WTC11 (cell line): ENCODE measurements around the gene CARHSP1. TPM values are rescaled to one million over a fixed set of nuclear protein-coding genes. Genes with fewer than 3 reads are reported as not detected.
"Not testable (repeated sequence)": the region's sequence is repeated elsewhere in the genome, so short reads cannot be mapped to it uniquely, and the experiment has no call there.

Source experiments
- ATAC-seq: fragments of 200-7000 bp; cut with Tn5 transposase; 2 replicates; pipeline ENCODE4 v1.10.0; 2021; ENCODE audit warnings: mild to moderate bottlenecking, moderate library complexity
- CTCF ChIA-PET: fragments of 300-600 bp; sonication (Branson Sonifier 250); formaldehyde crosslinking; loops from one replicate; lab custom pipeline; 2021; ENCODE audit warnings: antibody characterized with exemption; lab: Charles Lee
- POLR2A ChIA-PET: fragments of 350-600 bp; sonication (Branson Sonifier 250); formaldehyde crosslinking; loops from one replicate; lab custom pipeline; 2021; ENCODE audit warnings: antibody characterized with exemption; lab: Charles Lee
- DNase-seq: peaks from one replicate; pipeline ENCODE4 v3.0.0; 2021; ENCODE audit warnings: low spot score
- H3K27ac Mint-ChIP-seq: 2 replicates; pipeline ENCODE4 v1.8.0; 2021; ENCODE audit warnings: mixed read lengths
- H3K27me3 Mint-ChIP-seq: 2 replicates; pipeline ENCODE4 v1.8.0; 2021; ENCODE audit warnings: low read depth, mild to moderate bottlenecking, moderate library complexity, mixed read lengths
- H3K36me3 Mint-ChIP-seq: 2 replicates; pipeline ENCODE4 v1.8.0; 2021; ENCODE audit warnings: mixed read lengths
- H3K4me1 Mint-ChIP-seq: 2 replicates; pipeline ENCODE4 v1.8.0; 2022; ENCODE audit warnings: mixed read lengths
- H3K4me3 Mint-ChIP-seq: 2 replicates; pipeline ENCODE4 v1.8.0; 2021; ENCODE audit warnings: mild to moderate bottlenecking, moderate library complexity, mixed read lengths
- H3K9me3 Mint-ChIP-seq: 2 replicates; pipeline ENCODE4 v1.8.0; 2021; ENCODE audit warnings: mixed read lengths
- ATF2 ChIP-seq: sonication (generic); formaldehyde crosslinking; IDR thresholded peaks from 2 replicates; pipeline ENCODE4 v1.8.1; 2022; ENCODE audit warnings: low read depth, missing genetic modification reagents, borderline replicate concordance
- ATF6 ChIP-seq: sonication (generic); formaldehyde crosslinking; IDR thresholded peaks from 2 replicates; pipeline ENCODE4 v1.8.1; 2023; ENCODE audit warnings: mild to moderate bottlenecking, missing genetic modification reagents
- CBFB ChIP-seq: sonication (generic); formaldehyde crosslinking; IDR thresholded peaks from 2 replicates; pipeline ENCODE4 v1.8.1; 2022; ENCODE audit warnings: mild to moderate bottlenecking, low read depth, missing genetic modification reagents
- E2F4 ChIP-seq: sonication (generic); formaldehyde crosslinking; IDR thresholded peaks from 2 replicates; pipeline ENCODE4 v1.8.1; 2022; ENCODE audit warnings: low read depth, mild to moderate bottlenecking, moderate library complexity, missing genetic modification reagents, borderline replicate concordance
- GABPB1 ChIP-seq: sonication (generic); formaldehyde crosslinking; IDR thresholded peaks from 2 replicates; pipeline ENCODE4 v1.8.1; 2023; ENCODE audit warnings: mild to moderate bottlenecking, missing genetic modification reagents
- GTF2I ChIP-seq: fragments of 250-450 bp; sonication (Bioruptor Pico); conservative IDR thresholded peaks from 2 replicates; pipeline ENCODE4 v1.4.0; 2021; ENCODE audit warnings: mild to moderate bottlenecking
- JAZF1 ChIP-seq: fragments of 250-450 bp; sonication (Bioruptor Pico); IDR thresholded peaks from 2 replicates; pipeline ENCODE4 v1.9.0; 2021; ENCODE audit warnings: moderate library complexity, mild to moderate bottlenecking, inconsistent platforms
- USF1 ChIP-seq: sonication (generic); formaldehyde crosslinking; IDR thresholded peaks from 2 replicates; pipeline ENCODE4 v1.8.0; 2022; ENCODE audit warnings: mild to moderate bottlenecking, missing genetic modification reagents
- ZNF396 ChIP-seq: fragments of 250-450 bp; sonication (Bioruptor Pico); IDR thresholded peaks from 2 replicates; pipeline ENCODE4 v1.8.0; 2021; ENCODE audit warnings: mild to moderate bottlenecking, moderate library complexity, borderline replicate concordance
- ZNF671 ChIP-seq: fragments of 250-450 bp; sonication (Bioruptor Pico); IDR thresholded peaks from 2 replicates; pipeline ENCODE4 v1.8.0; 2021; ENCODE audit warnings: mild to moderate bottlenecking
- total RNA-seq: library from RNA; stranded (reverse); gene quantifications from 3 replicates; pipeline ENCODE4 v1.2.3, GENCODE V29; 2021

CARHSP1 gene
- total RNA-seq, 1 experiment from 2014 or later = 261 TPM

- TF ChIP-seq USF1 (CRISPR knock-in tag) = no peak
- TF ChIP-seq ATF6 = no peak
- TF ChIP-seq CBFB = no peak
These were observed 9.2 kb upstream of the CARHSP1 start (continued) for GRCh38 chr16:8877894-8878522.

- H3K9me3 Mint-ChIP-seq, H3K27ac Mint-ChIP-seq, H3K36me3 Mint-ChIP-seq, H3K4me3 Mint-ChIP-seq, DNase-seq, ATAC-seq, POLR2A ChIA-PET, H3K27me3 Mint-ChIP-seq: not testable (repeated sequence)
- CTCF ChIA-PET = interaction anchor here (2.1 to 2.2 kb wide), 2 partner anchors 10 kb away, joined by 9 to 10 read pairs; no protein-coding TSS in a partner anchor
- peaks cover 19% of the 10 kb centered on the region for H3K4me1 Mint-ChIP-seq
These were observed 6.5 kb upstream of the CARHSP1 start for GRCh38 chr16:8875317-8875716.

- ATAC-seq = no peak
- Mint-ChIP-seq H3K27me3 (no peaks in the 10 kb centered on the region), H3K27ac (no peak overlapping the region), H3K4me1 (peaks cover 19% of the 10 kb centered on the region), H3K36me3 (no peaks in the 10 kb centered on the region), H3K4me3 (no peak overlapping the region), H3K9me3 (no peaks in the 10 kb centered on the region)
- POLR2A ChIA-PET = interaction anchor here (0.7 kb wide), 1 partner anchor 41 kb away, joined by 4 read pairs; no protein-coding TSS in a partner anchor
- no peak for DNase-seq
- TF ChIP-seq E2F4 (CRISPR knock-in tag) (no peak), ZNF396 (CRISPR knock-in tag) (no peak), JAZF1 (CRISPR knock-in tag) (no peak), GTF2I (CRISPR knock-in tag) (no peak), ATF2 (no peak), ZNF671 (CRISPR knock-in tag) (no peak), GABPB1 (no peak)
- CTCF ChIA-PET = interaction anchor here (1.2 to 2.2 kb wide), 10 partner anchors 9 to 260 kb away, joined by 3 to 10 read pairs (median 6); no protein-coding TSS in a partner anchor
These were observed 5.6 kb upstream of the CARHSP1 start for GRCh38 chr16:8874388-8874787.

GRCh38 chr16:8873866-8874195, 5.0 kb upstream of the CARHSP1 start:
- not testable (repeated sequence) for H3K27me3 Mint-ChIP-seq, H3K27ac Mint-ChIP-seq, DNase-seq, H3K4me3 Mint-ChIP-seq, ATAC-seq, H3K36me3 Mint-ChIP-seq, H3K9me3 Mint-ChIP-seq
- CTCF ChIA-PET = interaction anchor here (0.7 to 2.2 kb wide), 15 partner anchors 9 to 261 kb away, joined by 3 to 10 read pairs (median 4); no protein-coding TSS in a partner anchor
- POLR2A ChIA-PET = interaction anchor here (0.7 kb wide), 1 partner anchor 41 kb away, joined by 4 read pairs; no protein-coding TSS in a partner anchor
- peaks cover 22% of the 10 kb centered on the region for H3K4me1 Mint-ChIP-seq
